SK-N-SH (cell line): ENCODE measurements around the gene PTPN14. TPM values are rescaled to one million over a fixed set of nuclear protein-coding genes. Genes with fewer than 3 reads are reported as not detected.

Source experiments
- CTCF ChIA-PET: fragments of 300-600, 350-600 bp; formaldehyde crosslinking; extraction: SDS; loops from one replicate; lab custom pipeline; 2021; lab: Yijun Ruan, JAX
- POLR2A ChIA-PET: fragments of 350-600 bp; sonication (Branson Sonifier 250); formaldehyde crosslinking; extraction: SDS; loops from one replicate; lab custom pipeline; 2020; ENCODE audit warnings: antibody characterized with exemption, inconsistent platforms; lab: Yijun Ruan, JAX
- DNase-seq: peaks from one replicate; pipeline ENCODE4 v3.0.0; 2012
- H2AFZ ChIP-seq: fragments of 200-600 bp; sonication (generic); 2 replicates; pipeline ENCODE4 v1.8.1; 2016; ENCODE audit warnings: antibody characterized with exemption, mild to moderate bottlenecking, low read depth
- H3F3A ChIP-seq: fragments of 200-600 bp; sonication (generic); replicated peaks from 2 replicates; pipeline ENCODE3; 2016; ENCODE audit warnings: antibody characterized with exemption, mild to moderate bottlenecking; ENCODE audit not compliant: insufficient read depth
- H3K27ac ChIP-seq, 2 experiments: fragments of 200-500 bp in 1 of 2; fragments of 200-600 bp in 1 of 2; sonication (Bioruptor generic) in 1 of 2; sonication (generic), shearing (Covaris generic) in 1 of 2; 2 replicates each; pipeline versions ENCODE4 v1.5.1 to v1.6.1; 2014 to 2016; ENCODE audit warnings: low read depth in 2 of 2, inconsistent platforms in 1 of 2, low read length in 1 of 2, mild to moderate bottlenecking in 1 of 2, mixed read lengths in 1 of 2
- H3K27me3 ChIP-seq: fragments of 200-600 bp; sonication (generic), shearing (Covaris generic); 2 replicates; pipeline ENCODE4 v1.6.1; 2016; ENCODE audit warnings: mixed run types; ENCODE audit not compliant: insufficient read depth
- H3K36me3 ChIP-seq, 2 experiments: fragments of 200-500 bp in 1 of 2; fragments of 200-600 bp in 1 of 2; sonication (Bioruptor generic) in 1 of 2; sonication (generic) in 1 of 2; replicated peaks in 1 of 2; 2 replicates each; pipeline versions ENCODE3 to v1.5.1; 2014 to 2016; ENCODE audit warnings: low read length in 1 of 2, mild to moderate bottlenecking in 1 of 2; ENCODE audit not compliant: insufficient read depth in 2 of 2, control insufficient read depth in 1 of 2
- H3K4me1 ChIP-seq, 2 experiments: fragments of 200-500 bp in 1 of 2; fragments of 200-600 bp in 1 of 2; sonication (Bioruptor generic) in 1 of 2; sonication (generic), shearing (Covaris generic) in 1 of 2; 2 replicates each; pipeline versions ENCODE4 v1.5.1 to v1.6.1; 2014 to 2016; ENCODE audit warnings: low read depth in 1 of 2, low read length in 1 of 2, mixed run types in 1 of 2; ENCODE audit not compliant: insufficient read depth in 2 of 2, control insufficient read depth in 1 of 2
- H3K4me2 ChIP-seq: fragments of 200-600 bp; sonication (generic), shearing (Covaris generic); 2 replicates; pipeline ENCODE4 v1.6.1; 2017; ENCODE audit warnings: mixed run types
- H3K4me3 ChIP-seq, 2 experiments: fragments of 200-500 bp in 1 of 2; fragments of 200-600 bp in 1 of 2; sonication (Bioruptor generic) in 1 of 2; sonication (generic), shearing (Covaris generic) in 1 of 2; 2 replicates each; pipeline versions ENCODE4 v1.5.1 to v1.8.1; 2014 to 2016; ENCODE audit warnings: low read depth in 2 of 2, inconsistent platforms in 1 of 2, low read length in 1 of 2, mild to moderate bottlenecking in 1 of 2, mixed read lengths in 1 of 2, moderate library complexity in 1 of 2
- H3K79me2 ChIP-seq: fragments of 200-600 bp; sonication (generic); 2 replicates; pipeline ENCODE4 v1.8.1; 2017; ENCODE audit warnings: mild to moderate bottlenecking; ENCODE audit not compliant: insufficient read depth
- H3K9ac ChIP-seq: fragments of 200-600 bp; sonication (generic); 2 replicates; pipeline ENCODE4 v1.6.1; 2017; ENCODE audit warnings: mixed run types
- H3K9me2 ChIP-seq: fragments of 200-600 bp; sonication (generic); 2 replicates; pipeline ENCODE4 v1.6.1; 2017; ENCODE audit warnings: mixed run types
- H3K9me3 ChIP-seq: fragments of 200-600 bp; sonication (generic); 2 replicates; pipeline ENCODE4 v1.6.1; 2017; ENCODE audit warnings: mixed run types, mild to moderate bottlenecking, moderate library complexity
- H4K20me1 ChIP-seq: fragments of 200-600 bp; sonication (generic); 2 replicates; pipeline ENCODE4 v1.6.1; 2017; ENCODE audit warnings: mild to moderate bottlenecking, mixed run types; ENCODE audit not compliant: insufficient read depth
- FOXJ3 ChIP-seq: sonication (generic); formaldehyde crosslinking; IDR thresholded peaks from 2 replicates; pipeline ENCODE4 v1.5.1; 2020; ENCODE audit warnings: mild to moderate bottlenecking, missing genetic modification reagents
- IRF3 ChIP-seq: fragments of 150-350 bp; IDR thresholded peaks from 2 replicates; pipeline ENCODE4 v1.6.1; 2016; ENCODE audit warnings: mild to moderate bottlenecking, low read depth, low read length
- MAX ChIP-seq: IDR thresholded peaks from 2 replicates; pipeline ENCODE4 v1.4.0; 2012; ENCODE audit warnings: low read depth
- MEF2A ChIP-seq: IDR thresholded peaks from 2 replicates; pipeline ENCODE4 v1.4.0; 2012; ENCODE audit warnings: low read depth, borderline replicate concordance
- NFIC ChIP-seq: IDR thresholded peaks from 2 replicates; pipeline ENCODE4 v1.4.0; 2012; ENCODE audit warnings: borderline replicate concordance
- RCOR1 ChIP-seq: fragments of 150-350 bp; IDR thresholded peaks from 2 replicates; pipeline ENCODE4 v1.6.1; 2017; ENCODE audit warnings: antibody characterized with exemption, low read length
- RFX5 ChIP-seq: IDR thresholded peaks from 2 replicates; pipeline ENCODE4 v1.6.1; 2012; ENCODE audit warnings: mild to moderate bottlenecking, improper control_type of control experiment, low read length
- SMC3 ChIP-seq: IDR thresholded peaks from 2 replicates; pipeline ENCODE4 v1.6.1; 2012; ENCODE audit warnings: low read depth, low read length, improper control_type of control experiment
- TCF12 ChIP-seq: IDR thresholded peaks from 2 replicates; pipeline ENCODE4 v1.4.0; 2012
- USF1 ChIP-seq: IDR thresholded peaks from 2 replicates; pipeline ENCODE4 v1.4.0; 2012; ENCODE audit warnings: low read depth, borderline replicate concordance
- WGBS: methylation state at CpG from one replicate; pipeline ENCODE4 v1.1.6; 2017; ENCODE audit warnings: low lambda C conversion rate; 5-methylcytosine and 5-hydroxymethylcytosine counted together
- polyA plus RNA-seq, 3 experiments: library from polyadenylated mRNA; depleted of rRNA; stranded (reverse); fragments of >200 nt; gene quantifications; 2 replicates each; pipeline ENCODE4 v1.2.3, GENCODE V29; 2012
- TF ChIP-seq, protein P1 (sequence below): fragments of 150-350 bp; IDR thresholded peaks from 2 replicates; pipeline ENCODE4 v1.6.1; 2017; ENCODE audit warnings: antibody characterized with exemption, low read length, low read depth, borderline replicate concordance

The PTPN14 gene
- polyA plus RNA-seq, 1 of the 3 experiments (the other 2 are of a cell fraction) = 12.8 TPM

DNA sequence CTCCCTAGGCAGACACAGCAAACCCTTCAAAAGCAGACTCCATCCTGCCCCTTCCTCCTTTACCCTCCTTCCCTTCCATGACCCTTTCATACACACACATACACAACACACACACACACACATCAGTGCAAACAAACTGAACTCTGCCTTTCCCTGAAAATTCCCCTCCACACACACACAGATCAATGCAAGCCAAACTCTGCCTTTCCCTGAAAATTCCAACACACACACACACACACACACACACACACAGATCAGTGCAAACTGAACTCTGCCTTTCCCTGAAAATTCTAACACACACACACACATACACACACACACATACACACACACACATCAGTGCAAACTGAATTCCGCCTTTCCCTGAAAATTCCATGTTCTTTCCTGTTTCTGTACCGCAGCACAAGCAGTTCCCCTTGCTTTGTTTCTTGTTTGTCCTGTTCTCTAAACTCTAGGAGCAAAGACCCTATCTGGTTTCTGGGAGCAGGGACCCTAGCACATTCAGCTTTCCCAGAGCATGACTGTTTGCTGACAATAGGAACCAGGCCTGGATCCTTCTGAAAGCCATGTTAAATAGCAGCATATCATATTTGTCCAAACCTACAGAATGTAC lies 91.0 kb downstream of the PTPN14 start:
- Histone ChIP-seq H3F3A (peaks cover 34% of the 10 kb centered on the region), H3K4me1 (peaks cover 3 to 30% of the 10 kb centered on the region in 2 experiments; a peak in 3 of 4 replicates), H3K36me3 (peaks cover 8 to 20% of the 10 kb centered on the region in 2 experiments), H3K4me3 (no peak overlapping the region), H3K27ac (no peak overlapping the region), H3K79me2 (peaks cover 100% of the 10 kb centered on the region), H3K27me3 (no peaks in the 10 kb centered on the region), H2AFZ (no peak overlapping the region), H3K9me3 (no peaks in the 10 kb centered on the region), H3K4me2 (no peak overlapping the region), H4K20me1 (peaks cover 11% of the 10 kb centered on the region; the same call in 1 of the 2 replicates), H3K9ac (no peak overlapping the region), H3K9me2 (no peaks in the 10 kb centered on the region)
- ChIA-PET POLR2A (no interaction called here), CTCF (no interaction called here)
- WGBS = 50% methylated on average over 2 of the region's 2 CpGs
- no peak for DNase-seq
- TF ChIP-seq IRF3 = no peak

DNA sequence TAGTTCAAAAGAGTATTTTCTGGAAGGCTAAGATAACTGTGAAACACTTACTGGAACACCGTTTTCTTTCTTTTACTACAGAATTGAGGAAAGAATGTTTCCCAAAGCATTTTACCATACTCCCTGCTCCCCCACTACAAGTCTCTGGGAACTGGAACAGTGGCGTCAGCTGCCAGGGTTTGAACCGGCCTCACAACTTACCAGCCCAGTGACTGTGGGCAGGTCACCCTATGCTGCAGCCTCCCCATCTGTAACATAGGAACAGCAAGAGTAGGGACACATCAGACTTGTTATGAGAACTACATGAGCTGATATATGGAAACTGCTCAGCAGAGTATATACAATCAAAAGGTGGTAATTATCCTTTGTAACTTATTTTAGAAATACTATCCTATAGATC lies 91.5 kb downstream of the PTPN14 start:
- no peaks in the 10 kb centered on the region for H3K9me3 ChIP-seq
- no peak overlapping the region for H3K4me2 ChIP-seq
- H3K4me1 ChIP-seq = peaks cover 3 to 35% of the 10 kb centered on the region in 2 experiments; a peak in 3 of 4 replicates
- POLR2A ChIA-PET = no interaction called here
- H3K9me2 ChIP-seq = no peaks in the 10 kb centered on the region
- H4K20me1 ChIP-seq = peaks cover 11% of the 10 kb centered on the region; the same call in 1 of the 2 replicates
- CTCF ChIA-PET = no interaction called here
- no peak overlapping the region for H2AFZ ChIP-seq
- H3K9ac ChIP-seq = no peak overlapping the region
- no peak overlapping the region for H3K4me3 ChIP-seq
- H3K36me3 ChIP-seq = peaks cover 8 to 20% of the 10 kb centered on the region in 2 experiments
- no peaks in the 10 kb centered on the region for H3K27me3 ChIP-seq
- no peak for DNase-seq
- H3K79me2 ChIP-seq = peaks cover 100% of the 10 kb centered on the region
- no peak overlapping the region for H3K27ac ChIP-seq
- H3F3A ChIP-seq = peaks cover 39% of the 10 kb centered on the region
- WGBS = 97% methylated on average over 3 of the region's 3 CpGs
- TF ChIP-seq NFIC (no peak), SMC3 (no peak), USF1 (no peak), TCF12 (no peak)
- TF ChIP-seq, protein P1, sequence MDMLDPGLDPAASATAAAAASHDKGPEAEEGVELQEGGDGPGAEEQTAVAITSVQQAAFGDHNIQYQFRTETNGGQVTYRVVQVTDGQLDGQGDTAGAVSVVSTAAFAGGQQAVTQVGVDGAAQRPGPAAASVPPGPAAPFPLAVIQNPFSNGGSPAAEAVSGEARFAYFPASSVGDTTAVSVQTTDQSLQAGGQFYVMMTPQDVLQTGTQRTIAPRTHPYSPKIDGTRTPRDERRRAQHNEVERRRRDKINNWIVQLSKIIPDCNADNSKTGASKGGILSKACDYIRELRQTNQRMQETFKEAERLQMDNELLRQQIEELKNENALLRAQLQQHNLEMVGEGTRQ = no peak

- peak overlapping the region in 1 of 2 experiments; percentile 86; a peak in 2 of 4 replicates for H3K27ac ChIP-seq
- no peaks in the 10 kb centered on the region for H3K9me3 ChIP-seq
- no peaks in the 10 kb centered on the region for H3K27me3 ChIP-seq
- H3K4me2 ChIP-seq = no peak overlapping the region
- peaks cover 100% of the 10 kb centered on the region for H3K79me2 ChIP-seq
- no peak overlapping the region for H3K9ac ChIP-seq
- no peak for DNase-seq
- no peak for TF ChIP-seq FOXJ3 (CRISPR knock-in tag)
- no peak for TF ChIP-seq SMC3
- no peak for TF ChIP-seq MAX
- no peak for TF ChIP-seq RCOR1
- no peak for TF ChIP-seq MEF2A
- no peak for TF ChIP-seq RFX5
- 0 out of 2 replicates have a peak, but pooled peaks cover 6% of the 10 kb centered on the region for H4K20me1 ChIP-seq
- peaks cover under 1 to 17% of the 10 kb centered on the region in 2 experiments for H3K36me3 ChIP-seq
- 89% methylated on average over 1 of the region's 1 CpG for WGBS
- ChIA-PET CTCF (interaction anchor here (1.2 kb wide), 1 partner anchor 126 kb away, joined by 3 read pairs; no protein-coding TSS in a partner anchor), POLR2A (no interaction called here)
- H2AFZ ChIP-seq = no peak overlapping the region
- no peaks in the 10 kb centered on the region for H3K9me2 ChIP-seq
- H3K4me1 ChIP-seq = peaks cover 6 to 48% of the 10 kb centered on the region in 2 experiments; a peak in 3 of 4 replicates
- peaks cover 49% of the 10 kb centered on the region for H3F3A ChIP-seq
- no peak overlapping the region for H3K4me3 ChIP-seq
Observed at GRCh38 chr1:214458541-214458940, 92.9 kb downstream of the PTPN14 start.
